GM12874 (cell line): ENCODE measurements around the gene BCAN.

Experiments used
- TF ChIP-seq, protein P1 (sequence below): IDR thresholded peaks from 2 replicates; pipeline ENCODE4 v1.5.1; 2011; ENCODE audit warnings: low read depth, mild to moderate bottlenecking, control low read depth, low read length, moderate library complexity; ENCODE audit not compliant: insufficient read depth

BCAN gene

DNA sequence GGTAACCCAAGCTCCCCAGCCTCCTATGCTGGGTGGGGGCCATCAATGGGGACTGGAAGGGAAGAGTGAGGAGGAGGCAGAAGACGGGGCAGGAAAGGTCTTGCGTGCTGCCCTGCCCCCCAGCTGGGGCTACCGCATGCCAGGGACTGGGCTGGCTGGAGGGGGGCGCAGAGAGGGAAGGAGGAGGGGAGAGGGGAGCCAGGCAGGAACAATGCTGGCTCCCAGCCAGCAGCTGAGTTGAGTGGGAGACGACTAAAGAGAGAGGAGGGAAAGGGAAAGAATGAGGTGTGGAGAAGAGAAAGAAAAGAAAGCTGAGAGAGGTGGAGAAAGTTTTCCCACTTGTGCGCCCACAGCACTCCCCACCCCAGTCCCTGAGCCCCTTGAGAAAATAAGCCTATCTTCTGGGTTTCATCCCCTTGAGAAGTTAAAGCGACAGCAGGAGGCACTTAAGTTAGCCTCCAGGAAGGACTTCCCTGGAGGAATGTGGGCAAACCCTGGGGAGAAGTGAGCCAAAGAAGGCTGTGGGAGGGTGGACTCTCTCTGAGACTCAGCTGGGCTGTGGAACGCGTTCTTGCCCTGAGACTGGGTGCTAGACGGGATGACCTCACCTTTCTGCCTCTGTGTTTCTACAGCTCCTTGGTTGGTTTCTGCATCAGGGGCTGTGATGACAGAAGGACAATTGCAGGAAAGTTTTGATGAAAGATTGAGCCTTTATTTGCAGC is 48.2 kb downstream of the BCAN start:
- TF ChIP-seq, protein P1, sequence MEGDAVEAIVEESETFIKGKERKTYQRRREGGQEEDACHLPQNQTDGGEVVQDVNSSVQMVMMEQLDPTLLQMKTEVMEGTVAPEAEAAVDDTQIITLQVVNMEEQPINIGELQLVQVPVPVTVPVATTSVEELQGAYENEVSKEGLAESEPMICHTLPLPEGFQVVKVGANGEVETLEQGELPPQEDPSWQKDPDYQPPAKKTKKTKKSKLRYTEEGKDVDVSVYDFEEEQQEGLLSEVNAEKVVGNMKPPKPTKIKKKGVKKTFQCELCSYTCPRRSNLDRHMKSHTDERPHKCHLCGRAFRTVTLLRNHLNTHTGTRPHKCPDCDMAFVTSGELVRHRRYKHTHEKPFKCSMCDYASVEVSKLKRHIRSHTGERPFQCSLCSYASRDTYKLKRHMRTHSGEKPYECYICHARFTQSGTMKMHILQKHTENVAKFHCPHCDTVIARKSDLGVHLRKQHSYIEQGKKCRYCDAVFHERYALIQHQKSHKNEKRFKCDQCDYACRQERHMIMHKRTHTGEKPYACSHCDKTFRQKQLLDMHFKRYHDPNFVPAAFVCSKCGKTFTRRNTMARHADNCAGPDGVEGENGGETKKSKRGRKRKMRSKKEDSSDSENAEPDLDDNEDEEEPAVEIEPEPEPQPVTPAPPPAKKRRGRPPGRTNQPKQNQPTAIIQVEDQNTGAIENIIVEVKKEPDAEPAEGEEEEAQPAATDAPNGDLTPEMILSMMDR = no peak

DNA sequence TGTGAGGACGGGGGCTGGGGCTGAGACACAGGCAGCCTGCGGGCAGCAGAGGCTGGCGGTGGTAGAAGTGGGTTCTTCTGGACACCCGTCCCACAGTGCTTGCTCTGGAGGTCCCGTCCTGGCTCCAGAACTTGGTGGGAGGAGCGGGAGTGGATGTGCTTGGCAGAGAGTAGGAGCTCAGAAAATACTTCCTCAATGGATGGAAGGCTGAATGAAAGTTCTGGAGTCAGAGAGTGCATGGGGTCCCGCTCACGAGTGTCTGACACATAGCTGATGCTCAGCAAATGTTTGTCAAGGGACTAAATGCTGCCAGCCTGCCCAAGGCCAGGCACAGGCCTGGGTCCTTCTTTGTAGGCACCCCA is 48.7 kb downstream of the BCAN start:
- TF ChIP-seq, protein P1 = no peak

DNA sequence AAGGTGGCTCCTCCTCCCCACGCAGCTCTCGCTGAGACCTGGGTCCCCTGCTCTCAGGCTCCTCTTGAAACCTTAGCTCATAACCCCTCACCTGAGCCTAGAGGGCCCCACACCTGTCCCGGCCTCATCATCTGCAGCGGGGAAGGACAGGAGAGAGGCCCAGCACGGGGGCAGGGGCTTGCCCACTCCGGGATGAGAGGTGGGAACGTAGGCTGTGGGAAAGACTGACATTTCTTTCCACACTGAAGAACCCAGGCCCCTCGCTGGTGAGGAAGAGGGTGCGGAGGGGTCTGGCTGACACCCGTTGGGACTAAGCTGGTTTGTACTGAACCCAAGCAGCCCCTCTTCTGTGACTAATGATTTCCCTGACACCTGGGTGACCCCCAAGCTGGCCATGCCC is 49.3 kb downstream of the BCAN start:
- TF ChIP-seq, protein P1 = no peak

DNA sequence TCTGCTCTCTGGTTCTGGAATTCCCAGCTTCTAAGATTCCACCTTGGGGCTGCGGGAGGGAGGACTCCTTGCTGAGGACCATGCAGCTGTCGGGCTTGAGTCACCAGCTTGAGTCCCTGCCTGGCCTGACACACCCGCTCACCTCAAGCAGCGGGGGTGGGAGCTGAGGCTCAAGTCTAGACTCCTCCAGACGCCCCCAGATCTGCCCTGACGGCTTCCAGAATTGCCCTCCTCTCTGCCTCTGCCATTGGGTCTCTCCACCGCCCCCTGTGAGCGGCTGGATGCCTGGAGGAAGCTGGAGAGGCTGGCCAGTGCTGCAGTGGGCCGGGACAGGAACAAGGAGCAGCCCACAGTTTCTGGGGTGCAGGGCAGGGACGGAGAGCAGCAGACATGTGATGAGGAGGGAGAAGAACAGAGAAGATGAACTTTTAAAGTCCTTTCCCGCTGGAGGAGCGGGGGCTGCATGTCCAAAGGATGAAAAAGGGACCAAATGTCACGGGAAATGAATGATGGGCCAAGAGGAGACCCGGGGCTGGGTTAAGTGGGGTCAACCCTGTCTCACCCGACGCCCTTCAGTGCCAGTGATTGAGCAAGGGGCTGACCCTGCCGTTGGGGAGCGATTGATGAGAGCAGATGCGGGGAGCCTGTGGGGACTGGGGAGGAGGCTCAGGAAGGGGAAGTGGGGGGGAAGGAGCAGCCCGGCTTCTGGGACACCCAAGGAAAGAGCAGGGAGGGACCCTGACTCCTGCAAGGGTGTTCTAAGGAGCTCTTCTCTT is 49.9 kb downstream of the BCAN start:
- TF ChIP-seq, protein P1 = no peak

DNA sequence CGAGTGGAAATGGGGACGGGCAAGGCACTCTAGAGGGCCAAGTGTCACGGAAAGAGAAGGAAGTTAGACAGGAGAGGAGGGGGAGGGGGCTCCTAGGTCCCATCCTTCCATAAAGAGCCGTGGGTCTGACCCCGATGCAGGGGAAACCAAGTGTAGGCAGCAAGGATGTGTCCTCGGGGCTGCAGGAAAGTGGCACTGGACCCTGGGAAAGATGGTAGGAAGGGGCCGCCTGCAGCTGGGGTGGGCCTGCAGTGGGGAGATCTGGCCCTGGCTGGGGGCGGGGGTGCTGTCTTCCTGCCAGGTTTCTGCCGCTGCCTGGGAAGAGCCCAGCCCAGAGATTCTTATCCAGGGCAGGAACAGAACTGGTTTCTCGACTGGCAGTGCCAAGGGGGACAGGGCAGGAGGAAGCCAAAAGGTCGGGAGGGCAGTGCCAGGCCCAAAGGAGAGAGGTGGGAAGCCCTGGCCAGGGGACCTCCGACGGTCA is 50.6 kb downstream of the BCAN start:
- TF ChIP-seq, protein P1 = no peak

DNA sequence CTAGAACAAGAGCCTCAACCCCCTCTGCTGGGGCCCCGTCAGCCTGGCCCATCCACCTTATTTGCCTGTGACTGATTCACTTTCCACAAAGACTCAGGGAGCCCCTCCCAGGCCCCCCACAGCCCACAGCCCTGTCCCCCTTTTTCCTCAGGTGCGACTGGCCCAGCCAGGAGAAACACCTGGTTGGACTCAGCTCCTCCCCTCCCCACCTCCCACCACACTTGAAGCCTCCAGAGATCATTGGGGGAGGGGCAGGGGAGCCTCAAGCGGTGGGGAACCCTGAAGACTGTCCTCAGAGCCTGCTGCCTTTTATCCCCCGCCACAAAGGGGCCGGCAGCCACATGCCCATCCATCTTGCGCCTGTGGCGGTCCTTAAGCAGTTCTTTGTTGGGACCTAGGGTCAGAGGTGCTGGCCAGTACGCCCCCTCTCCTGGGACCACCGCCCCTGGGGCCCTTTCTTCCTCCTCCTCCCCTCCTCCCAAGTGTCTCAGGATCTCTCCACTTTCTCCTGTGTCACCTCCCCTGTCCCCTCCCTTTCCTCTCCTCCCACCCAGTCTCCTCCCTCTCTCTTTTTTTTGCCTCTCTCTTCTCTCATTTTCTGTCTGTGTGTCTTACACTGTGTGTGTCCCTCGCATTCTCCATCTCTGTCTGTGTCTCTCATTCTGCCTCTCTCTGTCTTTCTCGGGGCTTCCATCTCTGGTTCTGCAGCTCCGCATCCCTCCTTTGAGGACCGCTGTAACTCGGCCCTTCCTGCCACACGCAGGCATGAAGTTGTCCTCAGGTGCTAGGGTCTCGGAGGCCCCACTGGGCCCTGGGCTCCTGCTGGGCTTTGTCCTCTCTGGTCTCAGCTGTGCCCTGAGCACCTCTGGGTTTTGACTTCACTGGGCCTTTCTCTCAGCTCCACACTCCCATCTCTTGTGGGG is 51.3 kb downstream of the BCAN start:
- TF ChIP-seq, protein P1 = no peak
